HepG2 (cell line): ENCODE data around the gene CHD9NB. TPM values are rescaled to one million over a fixed set of nuclear protein-coding genes. Genes with fewer than 3 reads are reported as not detected.

ENCODE experiments used
- CENPT ChIP-seq: sonication (generic); formaldehyde crosslinking; IDR thresholded peaks from 2 replicates; pipeline ENCODE4 v1.8.0; 2022; ENCODE audit warnings: low read depth, mild to moderate bottlenecking, moderate library complexity, missing genetic modification reagents
- GZF1 ChIP-seq: sonication (generic); formaldehyde crosslinking; IDR thresholded peaks from 2 replicates; pipeline ENCODE4 v1.5.1; 2020; ENCODE audit warnings: mild to moderate bottlenecking, missing genetic modification reagents
- HIC2 ChIP-seq: sonication (generic); formaldehyde crosslinking; IDR thresholded peaks from 2 replicates; pipeline ENCODE4 v1.9.0; 2022; ENCODE audit warnings: low read depth, missing genetic modification reagents
- KLF6 ChIP-seq: IDR thresholded peaks from 2 replicates; pipeline ENCODE4 v1.8.0; 2016; ENCODE audit warnings: missing biosample characterization, missing genetic modification reagents
- MED13 ChIP-seq: sonication (generic); formaldehyde crosslinking; IDR thresholded peaks from 2 replicates; pipeline ENCODE4 v1.5.0; 2020; ENCODE audit warnings: missing genetic modification reagents
- MXI1 ChIP-seq: IDR thresholded peaks from 3 replicates; pipeline ENCODE4 v1.6.1; 2012; ENCODE audit warnings: low read depth, low read length, inconsistent platforms, borderline replicate concordance
- PAXIP1 ChIP-seq: sonication (generic); formaldehyde crosslinking; conservative IDR thresholded peaks from 2 replicates; pipeline ENCODE4 v1.4.0; 2020; ENCODE audit warnings: mild to moderate bottlenecking, missing genetic modification reagents, moderate library complexity
- POLR2G ChIP-seq: fragments of 200-400 bp; formaldehyde crosslinking; IDR thresholded peaks from 2 replicates; pipeline ENCODE4 v1.6.1; 2018; ENCODE audit warnings: mild to moderate bottlenecking, low read depth, low read length, moderate library complexity
- ZBTB21 ChIP-seq: sonication (generic); formaldehyde crosslinking; IDR thresholded peaks from 2 replicates; pipeline ENCODE4 v1.4.0; 2020; ENCODE audit warnings: missing genetic modification reagents
- ZNF124 ChIP-seq: sonication (generic); formaldehyde crosslinking; IDR thresholded peaks from 2 replicates; pipeline ENCODE4 v1.4.0; 2020; ENCODE audit warnings: missing genetic modification reagents
- ZNF18 ChIP-seq: sonication (generic); formaldehyde crosslinking; IDR thresholded peaks from 2 replicates; pipeline ENCODE4 v1.8.0; 2022; ENCODE audit warnings: mild to moderate bottlenecking, missing genetic modification reagents; ENCODE audit not compliant: insufficient replicate concordance
- ZNF234 ChIP-seq: sonication (generic); formaldehyde crosslinking; conservative IDR thresholded peaks from 2 replicates; pipeline ENCODE4 v1.5.1; 2020; ENCODE audit warnings: mild to moderate bottlenecking, missing genetic modification reagents
- ZNF276 ChIP-seq: sonication (generic); formaldehyde crosslinking; IDR thresholded peaks from 2 replicates; pipeline ENCODE4 v1.4.0; 2020; ENCODE audit warnings: mild to moderate bottlenecking, low read depth, missing genetic modification reagents
- ZNF282 ChIP-seq: fragments of 450-650 bp; IDR thresholded peaks from 2 replicates; pipeline ENCODE4 v1.6.1; 2018; ENCODE audit not compliant: partially characterized antibody
- ZNF496 ChIP-seq: sonication (generic); formaldehyde crosslinking; IDR thresholded peaks from 2 replicates; pipeline ENCODE4 v1.8.1; 2023; ENCODE audit warnings: mild to moderate bottlenecking, moderate library complexity, missing genetic modification reagents; ENCODE audit not compliant: insufficient replicate concordance
- ZNF670 ChIP-seq: sonication (generic); formaldehyde crosslinking; IDR thresholded peaks from 2 replicates; pipeline ENCODE4 v1.8.0; 2022; ENCODE audit warnings: mild to moderate bottlenecking, missing genetic modification reagents, borderline replicate concordance
- ZNF672 ChIP-seq: sonication (generic); formaldehyde crosslinking; IDR thresholded peaks from 2 replicates; pipeline ENCODE4 v1.8.1; 2022; ENCODE audit warnings: missing genetic modification reagents
- ZNF740 ChIP-seq: sonication (generic); formaldehyde crosslinking; IDR thresholded peaks from 2 replicates; pipeline ENCODE4 v1.4.0; 2020; ENCODE audit warnings: missing genetic modification reagents
- ZNF792 ChIP-seq: IDR thresholded peaks from 2 replicates; pipeline ENCODE4 v1.6.1; 2016
- ZSCAN30 ChIP-seq: sonication (generic); formaldehyde crosslinking; IDR thresholded peaks from 2 replicates; pipeline ENCODE4 v1.5.0; 2020; ENCODE audit warnings: mild to moderate bottlenecking, missing genetic modification reagents
- polyA plus RNA-seq, 8 experiments: library from polyadenylated mRNA; depleted of rRNA in 3 of 8; stranded (reverse) in 7 of 8; unstranded in 1 of 8; fragments of >200 nt; fragmentation: Illumina TruSeq in 4 of 8; extraction: Trizol in 4 of 8; gene quantifications; 2 replicates each; pipeline versions ENCODE4 v1.2.1 to v1.2.3, GENCODE V29; 2011 to 2016; ENCODE audit warnings: low read depth in 4 of 8, missing spikeins in 1 of 8, mixed read lengths in 1 of 8; ENCODE audit not compliant: insufficient read depth in 1 of 8
- total RNA-seq, 5 experiments: library from RNA; depleted of rRNA; stranded (reverse); fragments of >200 nt; fragmentation: Illumina TruSeq; extraction: Trizol; gene quantifications; 2 replicates each; pipeline ENCODE4 v1.2.3, GENCODE V29; 2016; ENCODE audit warnings: low read depth in 1 of 5

Gene CHD9NB
- total and polyA plus RNA-seq, 2 of the 13 experiments (the other 11 are each of a cell fraction or from before 2014, with no cell fraction given): 0.17 to 0.18 TPM

- TF ChIP-seq GZF1 (CRISPR knock-in tag) (peak; percentile 91), ZNF672 (CRISPR knock-in tag) (0 out of 2 replicates have a peak, but pooled peaks have one; percentile 63), ZBTB21 (no peak), CENPT (CRISPR knock-in tag) (peak; percentile 95), ZNF234 (CRISPR knock-in tag) (peak; percentile 84), ZNF276 (peak; percentile 69; the same call in 1 of the 2 replicates), ZNF792 (CRISPR knock-in tag) (peak; percentile 98), ZNF740 (CRISPR knock-in tag) (peak; percentile 94), ZNF124 (CRISPR knock-in tag) (peak; percentile 92), ZNF496 (CRISPR knock-in tag) (no peak), PAXIP1 (peak; percentile 71), MED13 (CRISPR knock-in tag) (peak; percentile 66; the same call in 1 of the 2 replicates), ZNF18 (CRISPR knock-in tag) (peak; percentile 86), POLR2G (peak; percentile 94), ZNF282 (no peak), MXI1 (peak; percentile 99), HIC2 (peak; percentile 76), KLF6 (CRISPR knock-in tag) (peak; percentile 94), ZSCAN30 (no peak), ZNF670 (peak; percentile 98)
Observed at GRCh38 chr16:53054670-53055485, 2.2 kb upstream of the CHD9NB start, which contains the start of gene CHD9 (continued).
